ENCODE data around the gene FOXN3.

GRCh38 chr14:89248411-89249064 is 168.5 kb downstream of the FOXN3 start:
- TF ChIP-seq CEBPZ (IDR thresholded peaks at IDR 0.05; ENCODE audit: low read depth, low read length) (no peak), REST (IDR thresholded peaks at IDR 0.05; ENCODE audit: low read depth, low read length) (no peak), NR2C1 (IDR thresholded peaks at IDR 0.05) (no peak), JUND (IDR thresholded peaks at IDR 0.05; ENCODE audit: low read depth, low read length) (no peak), CBX3 (IDR thresholded peaks at IDR 0.05; ENCODE audit: borderline replicate concordance, low read depth) (no peak), CTCF (IDR thresholded peaks at IDR 0.05 in 2 of 3, conservative IDR thresholded peaks at IDR 0.05 in 1 of 3; ENCODE audit: control insufficient read depth in 2 of 3, extremely low read depth in 1 of 3, insufficient read depth in 1 of 3, low read depth in 3 of 3, low read length in 3 of 3) (no peak), ZBED1 (IDR thresholded peaks at IDR 0.05; ENCODE audit: borderline replicate concordance) (no peak), TAF1 (IDR thresholded peaks at IDR 0.05; ENCODE audit: borderline replicate concordance, low read depth, low read length) (no peak), HDAC6 (IDR thresholded peaks at IDR 0.05; ENCODE audit: unreplicated experiment) (no peak), CEBPB (IDR thresholded peaks at IDR 0.05; ENCODE audit: borderline replicate concordance in 1 of 2, low read depth in 2 of 2, low read length in 2 of 2) (no peak), ZNF384 (IDR thresholded peaks at IDR 0.05; ENCODE audit: borderline replicate concordance, low read depth, low read length) (no peak)
